ENCODE data around the gene PLAAT4. TPM values are rescaled to one million over a fixed set of nuclear protein-coding genes. Genes with fewer than 3 reads are reported as not detected.
"Not testable (repeated sequence)": the region's sequence is repeated elsewhere in the genome, so short reads cannot be mapped to it uniquely, and the experiment has no call there.

Gene PLAAT4
- total RNA-seq, 2 donors from 2014 or later, result 43.9 to 51.4 TPM

DNA sequence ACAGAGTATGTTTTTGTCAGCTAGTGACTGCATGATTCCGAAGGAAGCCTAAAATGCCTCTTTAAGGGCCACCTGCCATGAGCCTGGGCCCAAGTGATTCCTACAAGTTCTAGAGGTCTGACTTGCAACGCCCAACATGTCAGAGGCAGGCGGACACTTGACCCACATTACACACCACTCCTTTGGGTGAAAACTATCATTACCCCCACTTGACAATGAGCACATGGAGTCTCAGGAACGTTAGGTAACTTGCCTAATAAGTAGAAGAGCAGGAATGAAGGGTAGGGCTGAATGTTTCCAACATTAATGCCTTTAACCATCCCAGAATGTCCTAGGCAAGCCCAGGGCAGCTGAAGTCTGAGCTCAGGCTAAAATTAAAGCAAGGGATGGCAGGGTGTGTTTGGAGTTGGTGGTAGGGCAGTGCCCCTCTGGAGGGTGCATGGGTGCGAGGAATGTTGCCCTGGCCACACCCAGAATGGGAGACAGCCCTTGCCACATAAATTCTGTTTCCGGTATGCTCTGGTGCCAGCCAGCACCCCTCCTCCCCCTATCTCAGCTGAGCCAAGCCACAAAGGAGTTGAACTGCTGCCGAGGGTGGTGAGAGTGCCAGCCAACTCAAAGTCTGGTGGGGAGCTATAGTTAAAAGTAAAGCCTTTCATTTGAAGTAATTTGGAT lies 24.0 kb downstream of the PLAAT4 start:
- intact Hi-C loops (cut with DNase I, micrococcal nuclease), result no loop called here
- ATAC-seq (peak; percentile 26), DNase-seq (peak; percentile 39 to 71)

DNA sequence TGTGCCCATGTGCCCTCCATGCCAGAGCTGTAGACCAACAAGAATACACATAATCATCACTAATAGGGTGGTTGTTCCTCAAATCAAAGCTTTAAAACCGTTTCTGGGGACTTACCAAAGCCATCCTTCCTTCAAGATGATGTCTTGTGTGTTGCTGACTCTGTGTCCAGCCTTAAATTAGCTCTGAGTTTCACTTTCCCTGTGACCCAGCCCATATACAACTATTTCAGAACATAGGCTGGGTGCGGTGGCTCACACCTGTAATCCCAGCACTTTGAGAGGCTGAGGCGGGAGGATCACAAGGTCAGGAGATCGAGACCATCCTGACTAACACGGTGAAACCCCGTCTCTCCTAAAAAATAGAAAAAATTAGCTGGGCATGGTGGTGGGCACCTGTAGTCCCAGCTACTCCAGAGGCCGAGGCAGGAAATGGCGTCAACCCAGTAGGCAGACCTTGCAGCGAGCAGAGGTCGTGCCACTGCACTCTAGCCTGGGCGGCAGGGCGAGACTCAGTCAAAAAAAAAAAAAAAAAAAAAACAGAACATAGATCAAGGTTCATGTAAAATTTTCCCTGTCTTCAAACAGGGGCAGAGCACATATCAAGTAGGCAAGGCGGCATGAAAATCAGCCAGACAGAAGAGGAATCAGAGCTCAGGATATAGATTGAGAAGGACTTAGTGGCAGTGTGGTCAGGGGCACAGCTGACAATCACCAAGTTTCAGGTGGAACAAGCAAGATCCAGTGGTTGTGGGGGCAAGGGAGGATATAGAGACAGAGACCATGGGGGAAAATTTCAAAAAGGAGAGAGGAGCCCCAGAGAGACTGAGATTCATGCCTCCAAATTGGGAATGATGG lies 26.8 kb downstream of the PLAAT4 start, which contains the start of gene PLAAT2:
TSS of gene PLAAT2 (minus strand) at position 179 of the 855 bp plus-strand sequence. CDS start at position 124, 55 bp downstream.
- DNase-seq, result no peak
- ATAC-seq, result peak; percentile 2
- intact Hi-C loops (cut with DNase I, micrococcal nuclease), result no loop called here

DNA sequence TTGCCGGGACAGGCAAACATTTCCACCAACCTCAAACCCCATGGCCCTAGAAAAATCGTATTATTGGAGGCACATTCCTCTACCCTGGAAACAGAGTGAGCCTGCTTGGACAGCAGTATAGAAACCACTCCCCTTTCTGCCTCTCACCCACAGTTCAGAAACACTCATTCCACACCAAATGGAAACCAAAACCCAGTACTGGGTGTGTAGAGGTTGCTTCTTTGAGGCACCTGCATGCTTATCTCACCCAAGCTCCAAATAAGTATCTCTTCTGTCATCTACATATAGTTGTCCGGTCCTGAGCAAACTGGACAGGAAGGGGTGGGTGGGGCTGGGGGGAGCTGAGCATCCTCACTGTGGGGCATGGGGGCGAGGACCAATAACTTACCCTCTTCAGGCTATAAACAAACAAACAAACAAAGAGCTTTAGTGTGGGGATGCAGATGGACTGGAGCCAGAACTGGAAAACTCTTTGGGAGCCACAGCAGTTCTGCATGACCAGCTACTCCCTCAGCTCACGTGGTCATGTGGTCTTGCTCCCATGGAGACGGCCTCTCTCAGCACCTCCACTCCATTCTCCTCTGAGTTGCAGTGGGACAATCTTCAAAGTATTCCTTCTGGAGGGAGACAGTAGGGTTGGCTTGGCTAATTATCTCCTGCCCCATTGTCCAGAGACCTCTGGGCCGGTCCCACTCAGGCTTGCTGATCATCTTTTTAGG lies 27.6 kb downstream of the PLAAT4 start:
- ATAC-seq (peak; percentile 30), DNase-seq (peak in 1 of 2 donors; percentile 43)
- intact Hi-C loops (cut with DNase I, micrococcal nuclease), result no loop called here

DNA sequence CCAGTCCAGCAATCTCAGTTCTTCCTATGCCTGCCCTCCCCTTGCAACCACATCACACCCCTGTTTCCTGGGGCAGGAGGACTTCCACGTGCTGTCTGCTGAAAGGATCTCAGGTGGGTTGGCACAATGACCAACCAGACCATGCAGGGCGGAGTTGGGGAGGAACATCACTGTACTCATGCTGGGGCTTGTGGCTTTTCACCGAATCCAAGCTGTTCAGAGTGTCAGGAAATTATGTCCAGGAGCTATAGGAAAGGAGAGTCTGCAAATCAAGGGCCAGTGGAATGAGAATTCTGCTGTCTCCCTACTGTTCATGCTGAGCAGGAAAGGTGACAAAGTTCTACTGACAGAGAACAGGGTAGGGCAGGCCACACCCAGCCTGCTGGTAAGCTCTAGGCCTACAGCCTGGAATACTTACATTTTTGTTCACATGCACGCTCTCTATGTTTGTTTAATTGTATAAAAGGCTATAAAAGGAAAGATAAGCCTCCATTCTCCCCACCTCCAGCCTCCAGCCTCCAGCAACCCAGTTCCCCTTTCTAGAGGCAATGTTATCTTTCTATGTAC lies 28.3 kb downstream of the PLAAT4 start:
- intact Hi-C loops (cut with DNase I, micrococcal nuclease), result no loop called here
- peak; percentile 86 for ATAC-seq
- DNase-seq, result peak; percentile 73 to 84

DNA sequence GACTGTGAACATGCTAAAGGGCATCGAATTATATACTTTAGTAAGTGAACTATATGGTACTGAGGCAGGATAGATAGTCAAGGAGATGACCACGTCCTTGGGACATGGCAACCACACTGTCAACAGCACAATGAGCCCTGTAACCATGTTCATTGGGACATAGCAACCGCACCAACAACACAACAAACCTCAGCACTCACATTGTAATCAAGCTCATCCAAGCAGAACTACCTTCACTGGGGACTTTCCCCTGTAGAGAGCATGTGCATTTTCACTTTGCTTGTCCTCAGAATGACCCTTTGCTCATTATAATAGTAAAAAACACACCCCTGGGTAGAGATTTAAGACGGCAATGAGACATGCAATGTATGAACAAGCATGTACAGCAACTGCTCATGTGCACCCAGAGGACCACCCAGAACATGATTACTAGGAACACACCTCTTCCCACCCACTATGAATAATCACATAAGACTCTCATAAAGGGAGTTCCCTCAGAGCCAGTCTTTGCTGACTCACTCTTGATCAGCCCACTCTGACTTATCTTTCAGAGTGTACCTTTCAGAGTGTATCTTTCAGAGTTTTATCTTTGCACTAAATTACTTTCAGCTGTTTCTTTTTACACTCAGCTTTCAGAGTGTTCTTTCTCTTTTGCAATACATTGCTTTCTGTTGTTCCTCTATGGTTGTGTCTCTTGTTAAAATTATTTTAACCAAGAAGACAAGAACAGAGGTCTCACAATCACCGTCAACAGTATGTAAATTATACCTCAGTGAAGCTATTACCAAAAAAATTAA lies 30.6 kb downstream of the PLAAT4 start:
- ATAC-seq (peak; percentile 71), DNase-seq (peak; percentile 20 to 60)
- intact Hi-C loops (cut with DNase I, micrococcal nuclease), result no loop called here

DNA sequence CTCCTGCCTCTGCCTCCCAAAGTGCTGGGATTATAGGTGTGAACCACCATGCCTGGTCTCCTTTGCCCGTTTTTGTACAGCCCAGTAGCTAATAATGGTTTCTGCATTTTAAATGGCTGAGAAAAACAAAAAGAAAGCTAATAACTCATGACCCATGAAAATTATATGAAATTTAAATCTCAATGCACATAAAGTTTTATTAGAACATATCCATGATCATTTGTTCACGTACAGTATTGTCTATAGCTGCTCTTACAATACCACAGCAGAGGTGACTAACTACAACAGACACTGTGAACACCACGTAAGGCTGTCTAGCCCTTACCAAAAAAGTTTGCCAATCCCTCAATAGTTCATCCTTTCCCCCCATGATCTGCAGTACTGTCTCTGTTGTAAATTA lies 33.0 kb downstream of the PLAAT4 start:
- intact Hi-C loops (cut with DNase I, micrococcal nuclease), result no loop called here
- DNase-seq, result no peak
- ATAC-seq, result no peak

DNA sequence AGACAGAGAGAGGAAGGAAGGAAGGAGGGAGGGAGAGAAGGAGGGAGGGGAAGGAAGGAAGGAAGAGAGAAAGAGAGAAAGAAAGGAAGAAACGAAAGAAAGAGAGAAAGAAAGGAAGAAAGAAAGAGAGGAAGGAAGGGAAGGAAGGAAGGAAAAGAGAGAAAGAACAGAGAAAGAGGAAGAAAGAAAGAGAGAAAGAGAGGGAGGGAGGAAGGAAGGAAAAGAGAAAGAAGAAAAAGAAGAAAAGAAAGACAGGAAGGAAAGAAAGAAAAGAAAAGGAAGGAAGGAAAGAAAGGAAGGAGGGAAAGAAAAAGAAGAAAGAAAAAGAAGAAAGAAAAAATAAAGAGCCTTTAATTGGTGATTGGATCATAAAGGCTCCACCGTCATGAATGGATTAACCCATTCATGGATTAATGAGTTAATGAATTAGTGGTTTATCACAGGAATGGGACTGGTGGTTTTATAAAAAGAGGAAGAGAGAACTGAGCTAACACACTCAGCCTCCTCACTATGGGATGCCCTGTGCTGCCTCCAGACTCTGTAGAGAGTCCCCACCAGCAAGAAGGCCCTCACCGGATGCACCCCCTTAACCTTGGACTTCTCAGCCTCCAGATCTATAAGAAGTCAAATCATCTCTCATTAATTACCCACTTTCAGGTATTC lies 35.5 kb downstream of the PLAAT4 start:
- ATAC-seq, result no peak
- intact Hi-C loops (cut with DNase I, micrococcal nuclease), result no loop called here
- no peak for DNase-seq

DNA sequence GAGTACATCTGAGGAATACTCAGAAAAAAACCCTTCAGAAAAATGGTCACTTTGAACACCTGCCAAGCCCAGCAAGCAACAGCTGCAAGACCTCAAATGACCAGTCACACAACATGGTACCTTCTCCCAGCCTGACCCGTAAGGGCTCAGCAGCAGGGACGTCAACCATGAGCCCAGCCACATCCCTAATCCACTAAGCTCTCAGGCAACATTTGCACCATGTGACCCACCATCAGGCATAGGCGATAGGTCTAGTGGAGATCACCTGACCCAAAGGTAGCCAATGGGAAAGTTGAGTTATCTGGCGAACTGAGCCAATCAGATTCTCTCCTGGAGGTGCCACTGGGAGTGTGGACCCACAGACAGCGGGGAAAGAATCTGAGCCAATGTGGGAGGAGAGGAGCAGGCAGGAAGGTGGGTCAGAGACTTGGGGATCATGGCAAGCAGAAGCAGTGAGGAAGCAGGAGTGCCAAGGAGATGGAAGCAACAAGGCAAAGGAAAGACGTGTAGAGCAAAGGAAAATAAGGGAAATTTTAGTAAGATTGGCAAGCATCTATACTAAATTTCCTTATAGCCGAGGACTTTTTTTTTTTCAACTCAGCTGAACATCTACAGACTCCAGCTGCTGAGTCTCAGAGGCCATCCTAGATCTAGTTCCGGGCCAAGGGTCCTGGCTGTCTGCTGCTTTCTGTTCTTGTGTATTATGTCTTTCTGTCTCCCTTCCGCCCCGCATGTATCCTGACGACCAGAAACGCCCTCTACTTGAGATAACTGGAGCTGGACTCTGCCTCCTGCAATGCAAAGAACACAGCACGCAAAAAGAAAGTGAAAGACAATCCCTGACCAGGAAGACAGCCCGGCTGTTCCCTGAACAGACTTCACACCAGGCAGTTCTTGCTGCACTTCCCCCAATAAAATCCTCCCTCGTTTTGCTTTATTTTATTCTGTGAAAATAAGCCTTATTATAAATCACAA lies 37.6 kb downstream of the PLAAT4 start:
- intact Hi-C loops (cut with DNase I, micrococcal nuclease), result no loop called here
- ATAC-seq (peak; percentile 99), DNase-seq (peak; percentile 72 to 87)

DNA sequence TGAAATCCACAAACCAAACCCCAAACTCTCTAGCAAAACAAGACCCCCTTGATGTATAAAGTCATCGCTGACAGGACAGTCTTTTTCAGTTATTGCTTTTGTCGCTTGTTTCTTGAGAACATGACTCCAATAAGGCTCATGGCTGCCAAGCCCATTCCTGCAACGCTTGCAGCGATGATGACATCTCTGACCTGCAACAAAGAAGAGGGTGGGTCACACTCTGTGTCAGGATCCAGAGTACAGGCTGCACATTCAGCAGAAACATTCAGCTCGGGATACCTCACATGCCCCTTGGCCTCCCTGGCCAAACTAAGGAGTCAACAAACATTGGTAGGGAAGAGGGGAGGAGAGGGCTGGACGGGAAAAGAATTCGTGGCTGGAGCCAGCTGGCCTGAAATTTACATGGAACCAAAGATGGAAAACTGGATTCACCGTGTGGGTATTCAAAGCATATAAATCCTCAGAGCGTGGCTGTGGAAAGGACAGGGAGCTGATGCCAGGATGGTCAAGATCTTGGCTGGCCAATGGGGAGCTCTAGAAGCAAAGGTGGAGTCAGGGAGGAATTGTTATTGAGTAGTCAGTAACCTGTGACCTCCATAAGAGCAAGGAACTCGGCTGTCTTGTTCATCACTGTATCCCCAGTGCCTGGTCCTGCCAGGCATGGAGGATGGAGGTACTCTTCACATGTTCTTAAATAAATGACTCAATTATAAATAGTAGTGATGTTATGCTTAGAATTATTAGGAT lies 38.4 kb downstream of the PLAAT4 start:
- DNase-seq (peak; percentile 18 to 58), ATAC-seq (peak; percentile 62)
- intact Hi-C loops (cut with DNase I, micrococcal nuclease), result no loop called here

DNA sequence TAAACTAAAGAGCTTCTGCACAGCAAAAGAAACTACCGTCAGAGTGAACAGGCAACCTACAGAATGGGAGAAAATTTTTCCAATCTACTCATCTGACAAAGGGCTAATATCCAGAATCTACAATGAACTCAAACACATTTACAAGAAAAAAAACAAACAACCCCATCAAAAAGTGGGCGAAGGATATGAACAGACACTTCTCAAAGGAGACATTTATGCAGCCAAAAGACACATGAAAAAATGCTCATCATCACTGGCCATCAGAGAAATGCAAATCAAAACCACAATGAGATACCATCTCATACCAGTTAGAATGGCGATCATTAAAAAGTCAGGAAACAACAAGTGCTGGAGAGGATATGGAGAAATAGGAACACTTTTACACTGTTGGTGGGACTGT lies 42.3 kb downstream of the PLAAT4 start:
- intact Hi-C loops (cut with DNase I, micrococcal nuclease); DNase-seq; ATAC-seq: not testable (repeated sequence)

DNA sequence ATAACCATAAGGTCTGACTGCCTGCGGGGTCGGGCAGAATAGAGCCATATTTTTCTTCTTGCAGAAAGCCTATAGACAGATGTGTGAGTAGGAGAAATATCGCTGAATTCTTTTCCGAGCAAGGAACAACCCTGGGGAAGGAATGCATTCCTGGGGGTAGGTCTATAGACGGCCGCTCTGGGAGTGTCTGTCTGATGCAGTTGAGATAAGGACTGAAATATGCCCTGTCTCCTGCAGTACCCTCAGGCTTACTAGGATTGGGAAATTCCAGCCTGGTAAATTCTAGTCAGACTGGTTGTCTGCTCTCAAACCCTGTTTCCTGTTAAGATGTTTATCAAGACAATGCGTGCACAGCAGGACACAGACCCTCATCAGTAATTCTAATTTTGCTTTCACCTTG lies 44.6 kb downstream of the PLAAT4 start:
- DNase-seq; ATAC-seq; intact Hi-C loops (cut with DNase I, micrococcal nuclease): not testable (repeated sequence)

DNA sequence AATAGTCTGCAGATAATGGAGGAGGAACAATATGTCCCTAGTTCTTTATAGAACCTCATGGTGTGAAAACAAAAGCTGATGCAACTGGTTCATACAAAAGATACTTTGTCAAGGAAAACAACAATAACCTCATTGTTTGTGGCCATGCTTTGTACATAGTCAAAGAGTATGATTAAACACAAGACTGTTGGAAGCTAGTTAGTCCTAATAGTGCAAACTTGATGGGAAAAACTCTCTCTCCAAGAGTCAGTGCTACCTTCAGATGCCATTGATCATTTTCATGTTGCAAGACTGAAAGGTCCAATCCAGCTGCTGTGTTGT lies 46.7 kb downstream of the PLAAT4 start:
- no peak for DNase-seq
- no peak for ATAC-seq
- intact Hi-C loops (cut with DNase I, micrococcal nuclease), result no loop called here

DNA sequence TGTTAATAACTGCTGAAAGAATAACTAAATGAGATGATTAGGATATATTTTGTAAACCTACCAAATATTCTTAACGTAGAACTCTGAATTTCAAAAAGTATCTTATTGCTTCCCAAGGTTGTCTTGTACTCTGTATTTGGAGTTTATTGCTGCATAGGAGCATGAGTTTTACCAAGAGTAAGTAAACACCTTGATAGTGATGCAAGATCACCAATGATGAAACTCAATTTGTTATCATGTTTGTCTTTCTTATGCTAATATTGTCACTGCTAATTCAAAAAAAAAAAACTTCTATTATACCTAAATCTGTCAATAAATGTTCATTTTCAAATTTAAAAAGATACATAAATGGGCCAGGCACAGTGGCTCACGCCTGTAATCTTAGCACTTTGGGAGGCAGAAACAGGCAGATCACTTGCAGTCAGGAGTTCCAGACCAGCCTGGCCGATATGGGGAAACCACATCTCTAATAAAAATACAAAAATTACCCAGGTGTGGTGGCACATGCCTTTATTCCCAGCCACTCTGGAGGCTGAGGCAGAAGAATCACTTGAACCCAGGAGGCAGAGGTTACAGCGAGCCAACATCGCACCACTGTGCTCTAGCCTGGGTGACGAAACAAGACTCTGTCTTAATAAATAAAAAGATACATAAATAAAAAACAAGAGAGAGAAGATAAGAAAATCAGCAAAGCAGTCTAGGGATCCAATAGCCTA lies 50.0 kb downstream of the PLAAT4 start:
- intact Hi-C loops (cut with DNase I, micrococcal nuclease), result no loop called here
- no peak for DNase-seq
- no peak for ATAC-seq

DNA sequence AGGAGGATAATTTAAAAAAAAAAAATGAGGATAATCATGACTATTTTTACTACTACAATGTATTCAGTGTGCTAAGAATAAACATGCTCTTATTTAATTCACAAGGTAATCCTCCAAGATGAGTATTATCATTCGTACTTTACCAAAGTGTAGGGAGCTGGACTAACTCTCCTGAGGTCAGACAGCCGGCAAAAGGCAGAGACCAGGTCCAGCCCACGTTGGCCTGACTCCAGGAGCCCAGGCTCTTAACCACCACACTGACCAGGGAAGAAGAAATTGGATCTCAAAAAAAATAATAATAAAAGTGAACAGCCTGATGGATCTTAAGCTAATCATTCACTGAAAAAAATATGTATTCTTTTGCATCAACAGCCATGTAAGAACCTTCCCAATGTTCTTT lies 52.4 kb downstream of the PLAAT4 start:
- DNase-seq, result no peak
- no peak for ATAC-seq
- intact Hi-C loops (cut with DNase I, micrococcal nuclease), result no loop called here

DNA sequence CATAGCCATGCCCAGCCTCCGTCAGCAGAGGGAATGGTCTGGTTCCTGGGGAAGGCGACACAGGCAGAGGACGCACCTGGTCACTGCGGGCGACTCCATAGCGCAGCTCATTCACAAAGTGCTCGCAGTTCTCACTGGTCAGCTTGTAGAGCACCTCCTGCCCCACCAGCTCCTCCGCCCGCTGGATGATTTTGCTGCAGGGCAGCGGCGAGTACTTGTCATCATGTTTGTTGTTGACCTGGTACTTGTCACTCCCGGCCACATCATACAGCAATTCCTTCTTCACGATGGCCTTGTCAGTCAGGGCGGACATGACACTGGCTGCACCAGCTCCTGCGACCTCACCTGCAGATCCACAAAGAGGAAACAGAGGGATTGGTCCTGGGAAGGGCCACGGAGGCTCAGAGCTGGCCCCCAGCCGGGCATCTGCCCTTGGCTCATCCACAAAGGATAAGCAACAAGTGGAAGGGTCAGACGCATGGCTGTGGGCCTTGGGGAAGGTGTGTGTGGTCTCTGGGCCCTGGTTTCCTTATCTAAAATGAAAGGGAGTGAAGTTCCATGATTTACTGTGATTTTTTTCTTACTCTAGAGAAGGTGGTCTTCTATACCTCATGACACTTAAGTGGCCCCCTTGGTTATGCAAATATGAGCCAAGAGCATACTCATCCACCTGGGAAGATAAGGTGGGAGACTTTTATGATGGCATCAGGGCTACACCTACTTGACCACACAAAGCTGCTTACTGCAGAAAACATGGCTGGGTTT lies 53.6 kb downstream of the PLAAT4 start:
- no peak for DNase-seq
- intact Hi-C loops (cut with DNase I, micrococcal nuclease), result no loop called here
- no peak for ATAC-seq

Data from left colon (tissue), 2 donors.